CD14-positive monocyte (primary cell): ENCODE data around the gene BBLN. TPM values are rescaled to one million over a fixed set of nuclear protein-coding genes. Genes with fewer than 3 reads are reported as not detected.

Experiments
- DNase-seq, 3 donors: peaks; one replicate each; pipeline ENCODE4 v3.0.0-alpha.2; 2011 to 2022
- H2AFZ ChIP-seq: 2 replicates; pipeline ENCODE4 v1.6.0; 2012; ENCODE audit warnings: mild to moderate bottlenecking, low read depth, low read length, inconsistent platforms; ENCODE audit not compliant: insufficient read depth, poor library complexity, severe bottlenecking
- H3K27ac ChIP-seq, 2 donors: 1 replicate in 1 of 2; 2 replicates in 1 of 2; pipeline ENCODE4 v1.5.1; 2012 to 2013; ENCODE audit warnings: low read length in 2 of 2, control low read depth in 1 of 2, inconsistent platforms in 1 of 2, low read depth in 1 of 2, mild to moderate bottlenecking in 1 of 2
- H3K27me3 ChIP-seq, 2 donors: one replicate each; pipeline versions ENCODE4 v1.6.0 to v1.6.1; 2011 to 2013; ENCODE audit warnings: low read length in 2 of 2; ENCODE audit not compliant: control insufficient read depth in 2 of 2, insufficient read depth in 2 of 2
- H3K36me3 ChIP-seq, 2 donors: replicated peaks in 1 of 2; 1 replicate in 1 of 2; 2 replicates in 1 of 2; pipeline versions ENCODE4 v1.5.1 to v1.6.1; 2012 to 2013; ENCODE audit warnings: low read length in 2 of 2, control low read depth in 1 of 2, inconsistent platforms in 1 of 2, mild to moderate bottlenecking in 1 of 2; ENCODE audit not compliant: insufficient read depth in 2 of 2, control insufficient read depth in 1 of 2
- H3K4me1 ChIP-seq, 2 donors: 1 replicate in 1 of 2; 2 replicates in 1 of 2; pipeline versions ENCODE4 v1.5.1 to v1.6.1; 2012 to 2013; ENCODE audit warnings: low read length in 2 of 2, control low read depth in 1 of 2, inconsistent platforms in 1 of 2, mild to moderate bottlenecking in 1 of 2, moderate library complexity in 1 of 2; ENCODE audit not compliant: insufficient read depth in 2 of 2, control insufficient read depth in 1 of 2
- H3K4me2 ChIP-seq: replicated peaks from 2 replicates; pipeline ENCODE3; 2012; ENCODE audit warnings: low read length, moderate library complexity, mild to moderate bottlenecking; ENCODE audit not compliant: poor library complexity, severe bottlenecking; ENCODE audit errors: extremely low read depth
- H3K4me3 ChIP-seq, 3 experiments: fragments of 200-600 bp in 1 of 3; sonication (generic) in 1 of 3; replicated peaks in 1 of 3; 1 replicate in 2 of 3; 2 replicates in 1 of 3; pipeline ENCODE4 v1.5.1; 2011 to 2013; ENCODE audit warnings: low read length in 3 of 3, mild to moderate bottlenecking in 3 of 3, control low read depth in 2 of 3, low read depth in 2 of 3, inconsistent platforms in 1 of 3, moderate library complexity in 1 of 3
- H3K79me2 ChIP-seq: 2 replicates; pipeline ENCODE4 v1.6.0; 2012; ENCODE audit warnings: mild to moderate bottlenecking, control low read depth, inconsistent platforms, low read length, moderate library complexity; ENCODE audit not compliant: insufficient read depth
- H3K9ac ChIP-seq: 2 replicates; pipeline ENCODE4 v1.6.0; 2017; ENCODE audit warnings: low read length, mild to moderate bottlenecking; ENCODE audit not compliant: insufficient read depth, poor library complexity, severe bottlenecking
- H3K9me3 ChIP-seq, 2 donors: replicated peaks in 1 of 2; 1 replicate in 1 of 2; 2 replicates in 1 of 2; pipeline versions ENCODE4 v1.5.1 to v1.6.1; 2012 to 2013; ENCODE audit warnings: low read length in 2 of 2, control low read depth in 1 of 2; ENCODE audit not compliant: control insufficient read depth in 1 of 2, insufficient read depth in 1 of 2
- H4K20me1 ChIP-seq: 2 replicates; pipeline ENCODE4 v1.6.0; 2012; ENCODE audit warnings: mild to moderate bottlenecking, low read length, control low read depth, moderate library complexity; ENCODE audit not compliant: insufficient read depth
- H3K27ac Mint-ChIP-seq, 7 donors: one replicate each; pipeline ENCODE4 v1.8.0; 2020; ENCODE audit warnings: mild to moderate bottlenecking in 7 of 7, mixed read lengths in 7 of 7, moderate library complexity in 6 of 7, inconsistent platforms in 2 of 7
- H3K27me3 Mint-ChIP-seq, 3 donors: one replicate each; pipeline ENCODE4 v1.8.0; 2021 to 2022; ENCODE audit warnings: low read depth in 3 of 3, mild to moderate bottlenecking in 3 of 3, mixed read lengths in 3 of 3, moderate library complexity in 3 of 3, inconsistent platforms in 1 of 3
- H3K36me3 Mint-ChIP-seq, 2 donors: one replicate each; pipeline ENCODE4 v1.8.0; 2020; ENCODE audit warnings: mixed read lengths in 2 of 2, inconsistent platforms in 1 of 2, mild to moderate bottlenecking in 1 of 2
- H3K4me1 Mint-ChIP-seq: one replicate; pipeline ENCODE4 v1.8.0; 2020; ENCODE audit warnings: mild to moderate bottlenecking, mixed read lengths
- H3K4me3 Mint-ChIP-seq, 2 donors: one replicate each; pipeline ENCODE4 v1.8.0; 2020; ENCODE audit warnings: mild to moderate bottlenecking in 2 of 2, mixed read lengths in 2 of 2, moderate library complexity in 1 of 2
- H3K9me3 Mint-ChIP-seq, 7 donors: one replicate each; pipeline ENCODE4 v1.8.0; 2020 to 2022; ENCODE audit warnings: mixed read lengths in 7 of 7, mild to moderate bottlenecking in 6 of 7, moderate library complexity in 6 of 7, inconsistent platforms in 2 of 7
- WGBS: methylation state at CpG from one replicate; pipeline ENCODE4 v1.1.5; 2013; ENCODE audit warnings: missing lambda C conversion rate; ENCODE audit not compliant: insufficient coverage; 5-methylcytosine and 5-hydroxymethylcytosine counted together
- intact Hi-C, 2 donors: fragments of 100-400 bp; cut with micrococcal nuclease; formaldehyde crosslinking; loops; one replicate each; pipeline versions ENCODE4 v1.15.0 to v1.15.1; 2023
- polyA plus RNA-seq, 3 donors: library from polyadenylated mRNA; depleted of rRNA in 1 of 3; unstranded in 2 of 3; stranded (reverse) in 1 of 3; fragments of 300-500 nt in 2 of 3; fragments of >200 nt in 1 of 3; fragmentation: Illumina TruSeq in 2 of 3; gene quantifications; 1 replicate in 2 of 3; 2 replicates in 1 of 3; pipeline ENCODE4 v1.2.3, GENCODE V29; 2012 to 2021
- TF ChIP-seq, protein P1 (sequence below): fragments of 200-600 bp; IDR thresholded peaks from one replicate; pipeline ENCODE4 v1.8.0; 2022; ENCODE audit warnings: antibody characterized with exemption, mild to moderate bottlenecking

Gene BBLN
- polyA plus RNA-seq, 3 donors, result 51.5 to 74.8 (median 54.5) TPM

DNA sequence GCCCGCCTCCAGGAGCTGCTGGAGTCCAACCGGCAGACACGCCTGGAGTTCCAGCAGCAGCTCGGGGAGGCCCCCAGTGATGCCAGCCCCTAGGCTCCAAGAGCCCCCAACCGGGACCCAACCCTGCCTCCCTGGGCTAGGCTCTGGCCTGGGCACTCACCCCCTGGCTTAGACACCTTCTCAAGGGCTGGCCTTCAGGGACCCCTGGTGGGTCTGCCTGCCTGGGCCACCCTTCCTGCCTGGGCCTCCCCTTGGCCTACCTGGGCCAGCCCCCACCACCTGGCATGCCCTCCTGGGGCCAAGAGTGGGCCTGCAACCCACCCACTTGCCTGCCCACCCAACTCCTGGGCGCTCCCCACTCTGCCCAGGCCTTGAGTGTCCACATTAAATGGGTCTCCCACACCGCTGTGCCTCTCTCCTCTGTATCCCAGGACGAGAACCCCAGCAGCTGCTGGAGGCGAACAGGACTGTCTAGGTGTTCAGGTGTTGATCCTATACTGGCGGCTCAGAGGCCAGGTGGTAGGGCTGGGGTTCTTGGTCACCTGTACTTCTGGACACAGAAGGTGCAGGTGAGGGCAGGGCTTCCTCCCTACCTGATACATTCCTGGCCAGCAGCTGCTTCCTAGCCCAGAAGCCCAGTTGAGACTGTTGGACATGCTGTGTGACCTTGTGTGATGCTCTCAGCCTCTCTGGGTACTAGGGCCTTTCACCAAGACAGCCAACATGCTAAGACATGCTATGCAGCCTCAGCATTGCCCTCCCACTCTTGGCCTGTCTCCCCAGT lies 3.6 kb downstream of the BBLN start:
- Mint-ChIP-seq H3K27ac (peak overlapping the region in 3 of 7 donors; percentile 57 to 60 (median 60)), H3K36me3 (peaks cover 42 to 59% of the 10 kb centered on the region in 2 donors), H3K4me3 (no peak overlapping the region), H3K4me1 (peaks cover 15% of the 10 kb centered on the region), H3K9me3 (no peaks in the 10 kb centered on the region), H3K27me3 (peaks cover 0 to 5% (median 0%) of the 10 kb centered on the region in 3 donors)
- TF ChIP-seq, protein P1, sequence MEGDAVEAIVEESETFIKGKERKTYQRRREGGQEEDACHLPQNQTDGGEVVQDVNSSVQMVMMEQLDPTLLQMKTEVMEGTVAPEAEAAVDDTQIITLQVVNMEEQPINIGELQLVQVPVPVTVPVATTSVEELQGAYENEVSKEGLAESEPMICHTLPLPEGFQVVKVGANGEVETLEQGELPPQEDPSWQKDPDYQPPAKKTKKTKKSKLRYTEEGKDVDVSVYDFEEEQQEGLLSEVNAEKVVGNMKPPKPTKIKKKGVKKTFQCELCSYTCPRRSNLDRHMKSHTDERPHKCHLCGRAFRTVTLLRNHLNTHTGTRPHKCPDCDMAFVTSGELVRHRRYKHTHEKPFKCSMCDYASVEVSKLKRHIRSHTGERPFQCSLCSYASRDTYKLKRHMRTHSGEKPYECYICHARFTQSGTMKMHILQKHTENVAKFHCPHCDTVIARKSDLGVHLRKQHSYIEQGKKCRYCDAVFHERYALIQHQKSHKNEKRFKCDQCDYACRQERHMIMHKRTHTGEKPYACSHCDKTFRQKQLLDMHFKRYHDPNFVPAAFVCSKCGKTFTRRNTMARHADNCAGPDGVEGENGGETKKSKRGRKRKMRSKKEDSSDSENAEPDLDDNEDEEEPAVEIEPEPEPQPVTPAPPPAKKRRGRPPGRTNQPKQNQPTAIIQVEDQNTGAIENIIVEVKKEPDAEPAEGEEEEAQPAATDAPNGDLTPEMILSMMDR, result no peak
- no peak for DNase-seq
- Histone ChIP-seq H3K4me3 (no peak overlapping the region), H3K9ac (no peak overlapping the region), H3K9me3 (no peaks in the 10 kb centered on the region), H3K4me2 (no peak overlapping the region), H3K4me1 (peaks cover 16 to 20% of the 10 kb centered on the region in 2 donors), H3K27ac (no peak overlapping the region), H4K20me1 (no peaks in the 10 kb centered on the region), H3K27me3 (no peaks in the 10 kb centered on the region), H2AFZ (no peak overlapping the region), H3K79me2 (peaks cover 8% of the 10 kb centered on the region), H3K36me3 (peaks cover 44 to 54% of the 10 kb centered on the region in 2 donors)
- intact Hi-C loops, result no loop called here
- 96% methylated on average over 8 of the region's 10 CpGs for WGBS

GRCh38 chr9:128164307-128164885 lies 4.3 kb downstream of the BBLN start:
- no peak overlapping the region for H3K4me3 Mint-ChIP-seq
- peaks cover 13% of the 10 kb centered on the region for H3K4me1 Mint-ChIP-seq
- H3K9me3 Mint-ChIP-seq, result no peaks in the 10 kb centered on the region
- intact Hi-C loops, result no loop called here
- Histone ChIP-seq H3K4me3 (no peak overlapping the region), H4K20me1 (no peaks in the 10 kb centered on the region), H3K4me2 (no peak overlapping the region), H3K79me2 (peaks cover 8% of the 10 kb centered on the region), H3K36me3 (peaks cover 51 to 61% of the 10 kb centered on the region in 2 donors), H3K4me1 (peaks cover 14 to 17% of the 10 kb centered on the region in 2 donors), H3K27ac (no peak overlapping the region), H3K9me3 (no peaks in the 10 kb centered on the region), H2AFZ (no peak overlapping the region), H3K9ac (no peak overlapping the region), H3K27me3 (no peaks in the 10 kb centered on the region)
- TF ChIP-seq, protein P1, result no peak
- WGBS, result 69% methylated on average over 4 of the region's 14 CpGs
- DNase-seq, result no peak
- H3K36me3 Mint-ChIP-seq, result peaks cover 47 to 66% of the 10 kb centered on the region in 2 donors
- peak overlapping the region in 3 of 7 donors; percentile 57 to 65 (median 60) for H3K27ac Mint-ChIP-seq
- H3K27me3 Mint-ChIP-seq, result peaks cover 0 to 5% (median 0%) of the 10 kb centered on the region in 3 donors
